Stimulated activated CD8-positive, alpha-beta memory T cell treated with anti-CD3 and anti-CD28 coated beads, Interleukin-7, amount 100 ng/mL, for 4 hours (primary cell): ENCODE measurements around the gene PELI1.
"Not testable (repeated sequence)": the region's sequence is repeated elsewhere in the genome, so short reads cannot be mapped to it uniquely, and the experiment has no call there.

Experiments
- DNase-seq, 2 donors: peaks; one replicate each; pipeline ENCODE4 v3.0.0-alpha.2; 2020; ENCODE audit warnings: low read depth in 2 of 2

PELI1 gene

GRCh38 chr2:64123740-64124139 lies 20.5 kb downstream of the PELI1 start:
- DNase-seq: no peak

- DNase-seq: no peak
Measured at GRCh38 chr2:64122358-64122757, 21.9 kb downstream of the PELI1 start.

DNA sequence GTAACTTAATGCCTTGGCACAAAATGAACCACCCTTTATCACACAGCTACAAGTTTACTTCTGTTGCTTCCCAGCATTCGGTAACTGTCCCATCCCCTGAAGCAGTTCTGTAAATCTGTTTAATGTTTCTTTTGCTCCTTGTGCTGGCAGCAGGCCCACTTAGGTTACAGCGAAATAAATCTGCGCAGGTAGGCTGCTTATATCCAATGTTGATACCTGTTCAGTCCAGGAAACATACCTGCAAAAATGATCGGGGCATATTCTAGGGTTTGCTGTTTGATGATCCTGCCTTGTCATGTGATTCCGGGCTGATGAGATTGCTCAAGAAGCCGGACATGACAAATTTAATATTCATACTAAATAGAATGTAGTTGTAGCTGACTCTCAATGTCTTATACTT lies 23.3 kb downstream of the PELI1 start:
- DNase-seq: no peak

DNA sequence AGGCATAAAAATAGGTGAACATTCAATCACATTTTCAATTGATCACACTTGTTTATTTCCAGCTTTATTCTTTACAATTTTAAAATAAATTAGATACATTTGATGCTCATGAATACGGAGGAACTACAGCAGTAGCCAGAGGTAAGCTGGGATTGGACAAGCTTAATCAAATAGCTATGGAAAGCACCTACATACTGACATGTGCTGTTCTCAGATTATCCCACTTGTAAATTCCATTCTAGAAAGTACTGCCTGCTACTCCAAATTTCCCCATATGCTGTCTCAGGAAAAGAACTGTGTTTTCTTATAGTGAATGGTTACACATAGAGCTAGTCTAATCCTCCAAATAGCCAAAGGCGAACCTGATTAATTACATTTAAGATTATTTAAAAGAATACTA lies 24.2 kb downstream of the PELI1 start:
- DNase-seq: no peak

GRCh38 chr2:64119369-64119768 lies 24.9 kb downstream of the PELI1 start:
- no peak for DNase-seq

- no peak for DNase-seq
Measured at GRCh38 chr2:64115808-64116598, 28.2 kb downstream of the PELI1 start.

- DNase-seq: no peak
Measured at GRCh38 chr2:64114912-64115277, 29.3 kb downstream of the PELI1 start.

GRCh38 chr2:64114063-64114911 lies 29.9 kb downstream of the PELI1 start:
- no peak for DNase-seq

- DNase-seq: no peak
Measured at GRCh38 chr2:64112016-64112415, 32.2 kb downstream of the PELI1 start.

DNA sequence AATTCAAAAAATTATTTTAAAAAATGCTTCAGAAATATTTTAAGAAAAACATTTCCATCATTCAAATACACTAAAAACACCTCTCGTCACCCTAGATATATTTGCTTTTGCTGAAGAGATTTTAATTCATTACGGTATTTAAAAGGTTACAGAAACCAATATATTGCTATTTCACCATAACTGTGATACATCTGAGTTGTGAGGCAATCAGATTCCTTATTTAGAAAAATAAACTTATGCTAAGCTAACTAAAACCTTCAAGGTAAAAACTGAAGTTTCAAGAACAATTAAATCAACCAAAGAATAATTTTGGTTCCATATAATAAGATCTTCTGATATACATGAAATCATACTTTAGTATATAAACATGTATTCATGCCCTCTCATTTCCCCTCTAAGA lies 32.8 kb downstream of the PELI1 start:
- no peak for DNase-seq

DNA sequence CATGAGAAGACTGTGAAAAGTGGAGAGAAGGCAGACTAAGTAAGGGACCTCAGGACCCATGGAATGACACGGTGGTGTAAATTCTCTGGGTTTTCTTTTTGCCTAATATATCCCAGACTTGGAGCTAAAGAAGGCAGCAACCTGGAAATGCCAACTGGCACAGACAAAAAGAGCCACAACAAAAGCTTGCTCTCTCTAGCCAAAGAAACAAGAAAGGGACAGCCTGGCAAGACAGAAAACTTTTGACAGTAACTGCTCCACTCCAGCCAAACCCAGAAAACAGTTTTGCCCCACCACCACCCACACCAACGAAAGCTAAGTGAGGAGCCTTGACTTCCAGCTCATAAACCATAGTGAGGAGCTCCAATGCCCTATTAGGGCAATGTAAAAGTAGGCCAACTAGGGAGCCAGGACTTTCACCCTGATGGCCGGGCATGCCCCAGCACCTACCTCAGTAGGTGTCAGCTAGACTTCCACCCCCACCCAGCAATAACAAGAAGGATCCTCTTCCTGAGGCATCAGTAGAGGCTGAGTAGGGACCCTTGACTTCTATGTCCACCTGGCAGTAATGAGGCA lies 35.5 kb downstream of the PELI1 start:
- DNase-seq: no peak

DNA sequence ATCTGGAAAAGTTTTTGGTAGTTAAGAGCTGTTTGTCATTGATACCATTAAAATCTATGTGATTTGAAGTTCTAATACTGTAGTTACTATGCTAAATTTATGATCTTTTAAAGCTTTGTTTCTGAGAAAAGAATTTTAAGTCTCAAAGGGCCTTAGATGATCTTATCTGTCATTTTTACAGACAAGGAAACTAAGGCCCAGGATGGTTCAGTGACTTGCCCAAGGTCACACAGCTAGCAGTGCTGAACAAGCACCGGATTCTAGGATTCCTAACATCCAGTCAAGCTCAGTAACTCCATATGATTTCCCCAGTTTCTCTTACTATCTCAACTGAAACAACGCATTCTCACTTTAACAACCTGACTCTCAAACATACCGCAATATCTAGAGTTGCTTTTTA lies 37.7 kb downstream of the PELI1 start:
- no peak for DNase-seq

GRCh38 chr2:64105670-64106461 lies 38.4 kb downstream of the PELI1 start:
- DNase-seq: no peak

GRCh38 chr2:64104933-64105332 lies 39.3 kb downstream of the PELI1 start:
- no peak for DNase-seq

DNA sequence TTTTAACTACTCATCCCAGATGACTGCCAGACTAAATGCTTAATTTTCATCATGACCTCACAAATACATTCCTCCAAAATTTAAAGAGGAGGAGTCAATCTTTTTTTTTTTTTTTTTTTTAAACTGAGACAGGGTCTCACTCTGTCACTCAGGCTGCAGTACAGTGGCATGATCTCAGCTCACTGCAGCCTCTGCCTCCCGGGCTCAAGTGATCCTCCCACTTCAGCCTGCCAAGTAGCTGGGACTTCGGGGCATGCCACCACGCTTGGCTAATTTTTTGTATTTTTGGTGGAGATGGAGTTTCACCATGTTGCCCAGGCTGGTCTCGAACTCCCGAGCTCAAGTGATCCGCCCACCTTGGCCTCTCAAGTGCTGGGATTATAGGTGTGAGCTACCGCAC lies 41.5 kb downstream of the PELI1 start:
- DNase-seq: not testable (repeated sequence)

GRCh38 chr2:64101141-64101591 lies 43.1 kb downstream of the PELI1 start:
- no peak for DNase-seq

GRCh38 chr2:64100584-64100983 lies 43.6 kb downstream of the PELI1 start:
- not testable (repeated sequence) for DNase-seq

- no peak for DNase-seq
Measured at GRCh38 chr2:64094663-64095382, 49.4 kb downstream of the PELI1 start.

GRCh38 chr2:64093341-64093740 lies 50.9 kb downstream of the PELI1 start:
- no peak for DNase-seq

- no peak for DNase-seq
Measured at GRCh38 chr2:64092502-64092901, 51.7 kb downstream of the PELI1 start.

DNA sequence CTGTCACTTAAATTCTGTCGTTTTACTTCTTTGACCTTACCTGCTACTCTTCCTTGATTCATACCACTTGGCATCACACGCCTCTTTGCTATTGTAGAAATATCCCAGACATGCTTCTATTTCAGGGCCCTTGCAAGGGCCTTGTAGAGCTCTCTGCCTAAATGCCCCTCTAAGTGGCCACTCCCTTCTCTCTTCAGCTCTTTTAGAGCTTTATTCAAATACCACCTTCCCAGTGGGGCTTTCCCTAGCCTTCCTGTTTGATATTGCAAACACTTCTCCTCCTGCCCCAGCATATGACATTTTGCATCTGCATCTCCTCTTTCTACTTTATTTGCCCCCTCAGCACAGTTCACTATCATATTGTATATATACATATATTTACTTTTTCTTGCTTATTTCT lies 54.0 kb downstream of the PELI1 start:
- no peak for DNase-seq
